Prostate gland (tissue), 2 donors: Measurements from ENCODE around the gene NID2. TPM values are rescaled to one million over a fixed set of nuclear protein-coding genes. Genes with fewer than 3 reads are reported as not detected.

Source experiments
- DNase-seq: peaks from one replicate; pipeline ENCODE4 v3.0.0-alpha.2; 2019; ENCODE audit warnings: low spot score
- H3K27ac ChIP-seq, 2 donors: fragments of 200-600 bp; sonication (generic); 2 replicates each; pipeline ENCODE4 v1.5.1; 2017 to 2019
- H3K27me3 ChIP-seq: fragments of 200-600 bp; sonication (generic); replicated peaks from 2 replicates; pipeline ENCODE4 v1.5.1; 2019; ENCODE audit not compliant: insufficient read depth
- H3K36me3 ChIP-seq, 2 donors: fragments of 200-600 bp; sonication (generic); 1 replicate in 1 of 2; 2 replicates in 1 of 2; pipeline versions ENCODE4 v1.5.1 to v1.8.1; 2017 to 2019
- H3K4me1 ChIP-seq: fragments of 200-600 bp; sonication (generic); replicated peaks from 2 replicates; pipeline ENCODE4 v1.5.1; 2019
- H3K4me3 ChIP-seq, 2 donors: fragments of 200-600 bp; sonication (generic); 2 replicates each; pipeline ENCODE4 v1.5.1; 2017 to 2019
- H3K9me3 ChIP-seq: fragments of 200-600 bp; sonication (generic); 2 replicates; pipeline ENCODE4 v1.5.1; 2017
- CTCF ChIP-seq, 4 experiments: fragments of 200-600 bp in 2 of 4; fragments of 450-650 bp in 2 of 4; sonication (generic) in 2 of 4; IDR thresholded peaks; 1 replicate in 3 of 4; 2 replicates in 1 of 4; pipeline ENCODE4 v1.5.1; 2016 to 2019; ENCODE audit warnings: antibody characterized with exemption in 4 of 4, mild to moderate bottlenecking in 2 of 4, moderate library complexity in 2 of 4
- POLR2A ChIP-seq: fragments of 450-650 bp; IDR thresholded peaks from one replicate; pipeline ENCODE4 v1.6.1; 2016; ENCODE audit warnings: antibody characterized with exemption, mild to moderate bottlenecking
- POLR2AphosphoS5 ChIP-seq: sonication (generic); formaldehyde crosslinking; IDR thresholded peaks from one replicate; pipeline ENCODE4 v1.6.1; 2017; ENCODE audit warnings: antibody characterized with exemption
- WGBS: methylation state at CpG from one replicate; pipeline ENCODE4 v1.1.5; 2018; 5-methylcytosine and 5-hydroxymethylcytosine counted together
- intact Hi-C: fragments of 100-400 bp; cut with DNase I; formaldehyde crosslinking; loops from one replicate; pipeline ENCODE4 v1.14.2; 2022
- total RNA-seq, 2 donors: library from RNA; depleted of rRNA; stranded (reverse); fragments of >200 nt; gene quantifications; one replicate each; pipeline ENCODE4 v1.1.0, GENCODE V29; 2016

NID2 gene
- total RNA-seq, 2 donors from 2014 or later: 6.9 to 17.2 TPM

GRCh38 chr14:52060080-52060479, 8.8 kb downstream of the NID2 start:
- H3K27me3 ChIP-seq: no peaks in the 10 kb centered on the region
- TF ChIP-seq POLR2AphosphoS5: no peak
- no peaks in the 10 kb centered on the region for H3K9me3 ChIP-seq
- H3K4me1 ChIP-seq: no peaks in the 10 kb centered on the region
- H3K4me3 ChIP-seq: no peak overlapping the region
- intact Hi-C loops: no loop called here
- no peak for DNase-seq
- no peaks in the 10 kb centered on the region for H3K36me3 ChIP-seq
- H3K27ac ChIP-seq: peak overlapping the region in 1 of 2 donors; percentile 10
- WGBS: 10% methylated on average over 6 of the region's 6 CpGs

GRCh38 chr14:52059649-52060048, 9.2 kb downstream of the NID2 start:
- no peak for TF ChIP-seq POLR2AphosphoS5
- TF ChIP-seq CTCF (IDR thresholded peaks at IDR 0.05): no peak
- no peak for TF ChIP-seq POLR2A
- intact Hi-C loops: no loop called here
- Histone ChIP-seq H3K4me3 (no peak overlapping the region), H3K4me1 (no peaks in the 10 kb centered on the region), H3K27me3 (no peaks in the 10 kb centered on the region), H3K36me3 (no peaks in the 10 kb centered on the region), H3K27ac (peak overlapping the region in 1 of 2 donors; percentile 10), H3K9me3 (no peaks in the 10 kb centered on the region)
- DNase-seq: no peak

- TF ChIP-seq POLR2A (no peak), CTCF (IDR thresholded peaks at IDR 0.05) (no peak), POLR2AphosphoS5 (no peak)
- Histone ChIP-seq H3K27ac (peak overlapping the region in 1 of 2 donors; percentile 7), H3K9me3 (no peaks in the 10 kb centered on the region), H3K27me3 (no peaks in the 10 kb centered on the region), H3K4me1 (no peaks in the 10 kb centered on the region), H3K36me3 (no peaks in the 10 kb centered on the region), H3K4me3 (no peak overlapping the region)
- DNase-seq: no peak
- 57% methylated on average over 3 of the region's 3 CpGs for WGBS
- intact Hi-C loops: no loop called here
These were observed 10.5 kb downstream of the NID2 start for GRCh38 chr14:52058341-52058740.

- TF ChIP-seq CTCF (IDR thresholded peaks at IDR 0.05) (no peak), POLR2AphosphoS5 (no peak), POLR2A (no peak)
- H3K4me3 ChIP-seq: no peak overlapping the region
- no peak for DNase-seq
- WGBS: 72% methylated on average over 2 of the region's 2 CpGs
- H3K27me3 ChIP-seq: no peaks in the 10 kb centered on the region
- no peaks in the 10 kb centered on the region for H3K9me3 ChIP-seq
- intact Hi-C loops: no loop called here
- H3K36me3 ChIP-seq: no peaks in the 10 kb centered on the region
- no peak overlapping the region for H3K27ac ChIP-seq
- H3K4me1 ChIP-seq: no peaks in the 10 kb centered on the region
These were observed 13.7 kb downstream of the NID2 start for GRCh38 chr14:52055167-52055566.

- H3K27ac ChIP-seq: no peak overlapping the region
- DNase-seq: no peak
- H3K4me1 ChIP-seq: no peaks in the 10 kb centered on the region
- intact Hi-C loops: no loop called here
- no peak overlapping the region for H3K4me3 ChIP-seq
- H3K36me3 ChIP-seq: no peaks in the 10 kb centered on the region
- H3K27me3 ChIP-seq: no peaks in the 10 kb centered on the region
- no peaks in the 10 kb centered on the region for H3K9me3 ChIP-seq
- 30% methylated on average over 1 of the region's 1 CpG for WGBS
- TF ChIP-seq POLR2AphosphoS5: no peak
- no peak for TF ChIP-seq CTCF (IDR thresholded peaks at IDR 0.05)
- no peak for TF ChIP-seq POLR2A
These were observed 14.2 kb downstream of the NID2 start for GRCh38 chr14:52054678-52055077.
